CD14-positive monocyte (primary cell): ENCODE data around the gene CALR3. TPM values are rescaled to one million over a fixed set of nuclear protein-coding genes. Genes with fewer than 3 reads are reported as not detected.
"Not testable (repeated sequence)": the region's sequence is repeated elsewhere in the genome, so short reads cannot be mapped to it uniquely, and the experiment has no call there.

Experiments used
- DNase-seq, 3 donors: peaks; one replicate each; pipeline ENCODE4 v3.0.0-alpha.2; 2011 to 2022
- H2AFZ ChIP-seq: 2 replicates; pipeline ENCODE4 v1.6.0; 2012; ENCODE audit warnings: mild to moderate bottlenecking, low read depth, low read length, inconsistent platforms; ENCODE audit not compliant: insufficient read depth, poor library complexity, severe bottlenecking
- H3K27ac ChIP-seq, 2 donors: 1 replicate in 1 of 2; 2 replicates in 1 of 2; pipeline ENCODE4 v1.5.1; 2012 to 2013; ENCODE audit warnings: low read length in 2 of 2, control low read depth in 1 of 2, inconsistent platforms in 1 of 2, low read depth in 1 of 2, mild to moderate bottlenecking in 1 of 2
- H3K27me3 ChIP-seq, 2 donors: one replicate each; pipeline versions ENCODE4 v1.6.0 to v1.6.1; 2011 to 2013; ENCODE audit warnings: low read length in 2 of 2; ENCODE audit not compliant: control insufficient read depth in 2 of 2, insufficient read depth in 2 of 2
- H3K36me3 ChIP-seq, 2 donors: replicated peaks in 1 of 2; 1 replicate in 1 of 2; 2 replicates in 1 of 2; pipeline versions ENCODE4 v1.5.1 to v1.6.1; 2012 to 2013; ENCODE audit warnings: low read length in 2 of 2, control low read depth in 1 of 2, inconsistent platforms in 1 of 2, mild to moderate bottlenecking in 1 of 2; ENCODE audit not compliant: insufficient read depth in 2 of 2, control insufficient read depth in 1 of 2
- H3K4me1 ChIP-seq, 2 donors: 1 replicate in 1 of 2; 2 replicates in 1 of 2; pipeline versions ENCODE4 v1.5.1 to v1.6.1; 2012 to 2013; ENCODE audit warnings: low read length in 2 of 2, control low read depth in 1 of 2, inconsistent platforms in 1 of 2, mild to moderate bottlenecking in 1 of 2, moderate library complexity in 1 of 2; ENCODE audit not compliant: insufficient read depth in 2 of 2, control insufficient read depth in 1 of 2
- H3K4me2 ChIP-seq: replicated peaks from 2 replicates; pipeline ENCODE3; 2012; ENCODE audit warnings: low read length, moderate library complexity, mild to moderate bottlenecking; ENCODE audit not compliant: poor library complexity, severe bottlenecking; ENCODE audit errors: extremely low read depth
- H3K4me3 ChIP-seq, 3 experiments: fragments of 200-600 bp in 1 of 3; sonication (generic) in 1 of 3; replicated peaks in 1 of 3; 1 replicate in 2 of 3; 2 replicates in 1 of 3; pipeline ENCODE4 v1.5.1; 2011 to 2013; ENCODE audit warnings: low read length in 3 of 3, mild to moderate bottlenecking in 3 of 3, control low read depth in 2 of 3, low read depth in 2 of 3, inconsistent platforms in 1 of 3, moderate library complexity in 1 of 3
- H3K79me2 ChIP-seq: 2 replicates; pipeline ENCODE4 v1.6.0; 2012; ENCODE audit warnings: mild to moderate bottlenecking, control low read depth, inconsistent platforms, low read length, moderate library complexity; ENCODE audit not compliant: insufficient read depth
- H3K9ac ChIP-seq: 2 replicates; pipeline ENCODE4 v1.6.0; 2017; ENCODE audit warnings: low read length, mild to moderate bottlenecking; ENCODE audit not compliant: insufficient read depth, poor library complexity, severe bottlenecking
- H3K9me3 ChIP-seq, 2 donors: replicated peaks in 1 of 2; 1 replicate in 1 of 2; 2 replicates in 1 of 2; pipeline versions ENCODE4 v1.5.1 to v1.6.1; 2012 to 2013; ENCODE audit warnings: low read length in 2 of 2, control low read depth in 1 of 2; ENCODE audit not compliant: control insufficient read depth in 1 of 2, insufficient read depth in 1 of 2
- H4K20me1 ChIP-seq: 2 replicates; pipeline ENCODE4 v1.6.0; 2012; ENCODE audit warnings: mild to moderate bottlenecking, low read length, control low read depth, moderate library complexity; ENCODE audit not compliant: insufficient read depth
- H3K27ac Mint-ChIP-seq, 7 donors: one replicate each; pipeline ENCODE4 v1.8.0; 2020; ENCODE audit warnings: mild to moderate bottlenecking in 7 of 7, mixed read lengths in 7 of 7, moderate library complexity in 6 of 7, inconsistent platforms in 2 of 7
- H3K27me3 Mint-ChIP-seq, 3 donors: one replicate each; pipeline ENCODE4 v1.8.0; 2021 to 2022; ENCODE audit warnings: low read depth in 3 of 3, mild to moderate bottlenecking in 3 of 3, mixed read lengths in 3 of 3, moderate library complexity in 3 of 3, inconsistent platforms in 1 of 3
- H3K36me3 Mint-ChIP-seq, 2 donors: one replicate each; pipeline ENCODE4 v1.8.0; 2020; ENCODE audit warnings: mixed read lengths in 2 of 2, inconsistent platforms in 1 of 2, mild to moderate bottlenecking in 1 of 2
- H3K4me1 Mint-ChIP-seq: one replicate; pipeline ENCODE4 v1.8.0; 2020; ENCODE audit warnings: mild to moderate bottlenecking, mixed read lengths
- H3K4me3 Mint-ChIP-seq, 2 donors: one replicate each; pipeline ENCODE4 v1.8.0; 2020; ENCODE audit warnings: mild to moderate bottlenecking in 2 of 2, mixed read lengths in 2 of 2, moderate library complexity in 1 of 2
- H3K9me3 Mint-ChIP-seq, 7 donors: one replicate each; pipeline ENCODE4 v1.8.0; 2020 to 2022; ENCODE audit warnings: mixed read lengths in 7 of 7, mild to moderate bottlenecking in 6 of 7, moderate library complexity in 6 of 7, inconsistent platforms in 2 of 7
- WGBS: methylation state at CpG from one replicate; pipeline ENCODE4 v1.1.5; 2013; ENCODE audit warnings: missing lambda C conversion rate; ENCODE audit not compliant: insufficient coverage; 5-methylcytosine and 5-hydroxymethylcytosine counted together
- intact Hi-C, 2 donors: fragments of 100-400 bp; cut with micrococcal nuclease; formaldehyde crosslinking; loops; one replicate each; pipeline versions ENCODE4 v1.15.0 to v1.15.1; 2023
- polyA minus RNA-seq: library from RNA; depleted of rRNA, polyadenylated mRNA; stranded (reverse); fragments of >200 nt; gene quantifications from 2 replicates; pipeline ENCODE4 v1.2.3, GENCODE V29; 2012
- polyA plus RNA-seq, 3 donors: library from polyadenylated mRNA; depleted of rRNA in 1 of 3; unstranded in 2 of 3; stranded (reverse) in 1 of 3; fragments of 300-500 nt in 2 of 3; fragments of >200 nt in 1 of 3; fragmentation: Illumina TruSeq in 2 of 3; gene quantifications; 1 replicate in 2 of 3; 2 replicates in 1 of 3; pipeline ENCODE4 v1.2.3, GENCODE V29; 2012 to 2021
- total RNA-seq, 12 experiments: library from RNA in 1 of 12; stranded (reverse) in 1 of 12; fragments of 120-200 nt in 1 of 12; gene quantifications; one replicate each; pipeline ENCODE4 v1.2.4 and lab custom pipeline; 2013 to 2026; ENCODE audit warnings: mixed read lengths in 6 of 12, inconsistent platforms in 1 of 12
- TF ChIP-seq, protein P1 (sequence below): fragments of 200-600 bp; IDR thresholded peaks from one replicate; pipeline ENCODE4 v1.8.0; 2022; ENCODE audit warnings: antibody characterized with exemption, mild to moderate bottlenecking

Gene CALR3
- total RNA-seq (2013): not detected
- polyA plus RNA-seq (not detected), polyA minus RNA-seq (not detected in 2 replicates), total RNA-seq (lab: John Stamatoyannopoulos, UW) (0 to 0.92 (median 0) reads per million in 11 experiments)

DNA sequence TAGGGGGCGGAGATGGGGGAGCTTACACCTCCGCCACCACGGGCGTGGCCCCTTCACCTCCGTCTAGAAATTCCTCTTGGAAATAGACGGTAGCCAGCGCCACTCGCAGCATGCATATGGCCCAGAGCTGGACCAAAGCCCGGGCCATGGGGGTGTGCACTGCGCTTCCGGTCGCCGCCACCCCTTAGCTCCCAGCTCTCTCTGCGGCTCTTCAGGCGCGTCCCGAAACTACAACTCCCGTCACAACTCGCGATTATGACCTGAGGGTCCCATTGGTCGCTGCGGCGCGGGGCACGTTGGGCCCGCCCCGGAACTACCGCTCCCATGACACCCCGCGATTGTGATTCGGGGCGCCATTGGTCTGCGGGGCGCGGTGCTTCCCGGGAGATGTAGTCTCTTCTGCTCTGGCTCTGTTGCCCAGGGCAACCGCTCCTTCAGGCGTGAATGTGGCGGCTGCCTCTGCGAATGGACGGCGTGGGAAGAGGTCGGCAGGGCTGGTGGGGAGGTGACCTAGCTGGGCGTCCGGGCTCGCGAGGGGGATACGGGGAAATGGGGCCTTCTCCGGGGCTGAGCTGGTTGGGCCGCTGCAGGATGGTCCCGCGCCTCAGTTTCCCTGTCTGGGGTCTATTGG is at the start of gene CALR3, which contains the start of gene C19orf44:
CALR3 (minus strand) TSS at position 186 of the 631 bp plus-strand sequence; CDS start at position 148, 38 bp downstream.
C19orf44 (plus strand) TSS at position 413 of the 631 bp plus-strand sequence. CDS start 4,399 bp downstream, outside the sequence.
- Histone ChIP-seq H3K27ac (peak within 1 kb of the TSS in 1 of 2 donors; percentile 58), H3K79me2 (no peaks in the 10 kb centered on the region), H3K36me3 (no peaks in the 10 kb centered on the region), H3K27me3 (no peaks in the 10 kb centered on the region), H3K4me2 (peak within 1 kb of the TSS; percentile 75), H3K9me3 (no peaks in the 10 kb centered on the region), H4K20me1 (no peaks in the 10 kb centered on the region), H3K4me3 (peak within 1 kb of the TSS; percentile 63 to 80 (median 71)), H3K9ac (peak within 1 kb of the TSS; percentile 54), H3K4me1 (peaks cover 10 to 14% of the 10 kb centered on the region in 2 donors), H2AFZ (peak within 1 kb of the TSS; percentile 96)
- intact Hi-C loops: loop anchor here (2.0 to 5.0 kb wide), 3 partner anchors 23 to 49 kb away; partner anchors contain the start of gene CHERP (in 2 of the 2)
- Mint-ChIP-seq H3K36me3 (no peaks in the 10 kb centered on the region), H3K27ac (peak within 1 kb of the TSS in 6 of 7 donors; percentile 60 to 85 (median 76)), H3K27me3 (peaks cover 0 to 1% (median 1%) of the 10 kb centered on the region in 3 donors), H3K4me3 (peak within 1 kb of the TSS; percentile 87 to 91), H3K4me1 (peaks cover 10% of the 10 kb centered on the region), H3K9me3 (no peaks in the 10 kb centered on the region)
- peak; percentile 97 to 99 (median 97) for DNase-seq
- TF ChIP-seq, protein P1, sequence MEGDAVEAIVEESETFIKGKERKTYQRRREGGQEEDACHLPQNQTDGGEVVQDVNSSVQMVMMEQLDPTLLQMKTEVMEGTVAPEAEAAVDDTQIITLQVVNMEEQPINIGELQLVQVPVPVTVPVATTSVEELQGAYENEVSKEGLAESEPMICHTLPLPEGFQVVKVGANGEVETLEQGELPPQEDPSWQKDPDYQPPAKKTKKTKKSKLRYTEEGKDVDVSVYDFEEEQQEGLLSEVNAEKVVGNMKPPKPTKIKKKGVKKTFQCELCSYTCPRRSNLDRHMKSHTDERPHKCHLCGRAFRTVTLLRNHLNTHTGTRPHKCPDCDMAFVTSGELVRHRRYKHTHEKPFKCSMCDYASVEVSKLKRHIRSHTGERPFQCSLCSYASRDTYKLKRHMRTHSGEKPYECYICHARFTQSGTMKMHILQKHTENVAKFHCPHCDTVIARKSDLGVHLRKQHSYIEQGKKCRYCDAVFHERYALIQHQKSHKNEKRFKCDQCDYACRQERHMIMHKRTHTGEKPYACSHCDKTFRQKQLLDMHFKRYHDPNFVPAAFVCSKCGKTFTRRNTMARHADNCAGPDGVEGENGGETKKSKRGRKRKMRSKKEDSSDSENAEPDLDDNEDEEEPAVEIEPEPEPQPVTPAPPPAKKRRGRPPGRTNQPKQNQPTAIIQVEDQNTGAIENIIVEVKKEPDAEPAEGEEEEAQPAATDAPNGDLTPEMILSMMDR: no peak
- WGBS: 0% methylated on average over 47 of the region's 52 CpGs

DNA sequence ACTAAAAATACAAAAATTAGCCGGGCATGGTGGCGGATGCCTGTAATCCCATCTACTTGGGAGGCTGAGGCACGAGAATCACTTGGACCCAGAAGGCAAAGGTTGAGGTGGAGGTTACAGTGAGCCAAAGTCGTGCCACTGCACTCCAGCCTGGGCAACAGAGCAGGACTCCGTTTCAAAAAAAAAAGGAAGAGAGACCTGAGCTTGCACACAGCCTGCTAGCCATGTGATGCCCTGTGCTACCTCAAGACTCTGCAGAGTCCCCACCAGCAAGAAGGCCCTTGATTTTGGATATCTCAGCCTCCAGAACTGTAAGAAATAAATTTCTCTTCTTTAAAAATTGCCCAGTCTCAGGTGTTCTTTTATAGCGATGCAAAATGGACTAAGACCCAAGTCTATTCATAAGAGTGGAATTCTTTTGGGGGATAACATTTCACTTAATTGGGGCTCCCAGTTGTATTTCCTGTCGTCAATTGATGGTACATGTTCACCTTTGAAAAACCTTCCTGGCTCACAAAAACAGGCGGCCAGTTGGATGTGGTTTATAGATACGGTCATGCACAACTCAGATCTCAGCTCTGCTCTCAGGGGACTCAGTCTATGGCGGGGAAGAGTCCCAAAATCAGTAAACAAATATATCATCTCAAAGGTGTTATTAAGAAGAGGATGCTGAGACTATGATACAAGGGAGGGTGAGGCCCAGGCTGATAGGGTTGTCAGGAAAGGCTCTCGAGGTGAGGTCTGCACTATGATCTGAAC is 48.7 kb upstream of the CALR3 start:
- TF ChIP-seq, protein P1: no peak
- H3K4me1 Mint-ChIP-seq: peaks cover 39% of the 10 kb centered on the region
- no peak for DNase-seq
- H3K4me2 ChIP-seq: no peak overlapping the region
- H3K27me3 ChIP-seq: no peaks in the 10 kb centered on the region
- peak overlapping the region in 2 of 7 donors; percentile 25 to 55 for H3K27ac Mint-ChIP-seq
- no peak overlapping the region for H3K4me3 Mint-ChIP-seq
- H3K79me2 ChIP-seq: peaks cover 49% of the 10 kb centered on the region
- H3K9me3 ChIP-seq: no peaks in the 10 kb centered on the region
- no peak overlapping the region for H3K9ac ChIP-seq
- no peaks in the 10 kb centered on the region for H3K27me3 Mint-ChIP-seq
- intact Hi-C loops: loop anchor here (5.0 kb wide), 2 partner anchors 43 to 47 kb away; partner anchors contain the start of genes C19orf44 (in 2 of the 2) and CALR3 (in 2 of the 2)
- peaks cover 2 to 4% of the 10 kb centered on the region in 2 donors for H3K36me3 ChIP-seq
- H3K4me1 ChIP-seq: peaks cover 23 to 35% of the 10 kb centered on the region in 2 donors
- H3K36me3 Mint-ChIP-seq: peaks cover 4 to 13% of the 10 kb centered on the region in 2 donors
- no peaks in the 10 kb centered on the region for H3K9me3 Mint-ChIP-seq
- 60% methylated on average over 2 of the region's 11 CpGs for WGBS
- no peak overlapping the region for H3K27ac ChIP-seq
- H2AFZ ChIP-seq: no peak overlapping the region
- H3K4me3 ChIP-seq: no peak overlapping the region
- peaks cover 24% of the 10 kb centered on the region for H4K20me1 ChIP-seq

DNA sequence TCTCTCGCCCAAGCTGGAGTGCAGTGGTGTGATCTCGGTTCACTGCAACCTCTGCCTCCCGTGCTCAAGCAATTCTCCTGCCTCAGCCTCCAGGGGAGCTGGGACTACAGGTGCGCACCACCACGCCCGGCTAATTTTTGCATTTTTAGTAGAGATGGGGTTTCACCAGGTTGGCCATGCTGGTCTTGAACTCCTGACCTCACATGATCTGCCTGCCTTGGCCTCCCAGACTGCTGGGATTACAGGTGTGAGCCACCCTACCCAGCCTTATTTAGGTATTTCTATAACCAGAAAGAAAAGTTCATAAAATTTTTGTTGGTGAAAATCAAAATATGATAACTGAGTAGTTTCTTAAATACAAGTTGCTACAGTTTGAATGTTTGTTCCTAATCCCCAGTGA is 47.8 kb upstream of the CALR3 start:
- Histone ChIP-seq H3K36me3 (peaks cover 7 to 11% of the 10 kb centered on the region in 2 donors), H4K20me1 (peaks cover 33% of the 10 kb centered on the region), H3K79me2 (peaks cover 58% of the 10 kb centered on the region), H3K4me1 (peaks cover 23 to 35% of the 10 kb centered on the region in 2 donors), H3K27ac (peak overlapping the region in 1 of 2 donors; percentile 90)
- intact Hi-C loops: loop anchor here (2.0 to 5.0 kb wide), 3 partner anchors 27 to 46 kb away; partner anchors contain the start of genes C19orf44 (in 2 of the 2) and CALR3 (in 2 of the 2)
- H3K27me3 Mint-ChIP-seq, H2AFZ ChIP-seq, H3K4me2 ChIP-seq, DNase-seq, H3K4me3 ChIP-seq, H3K9me3 Mint-ChIP-seq, H3K9me3 ChIP-seq, H3K4me3 Mint-ChIP-seq, H3K9ac ChIP-seq, H3K27me3 ChIP-seq: not testable (repeated sequence)
- peaks cover 39% of the 10 kb centered on the region for H3K4me1 Mint-ChIP-seq
- H3K27ac Mint-ChIP-seq: peak overlapping the region in 4 of 7 donors; percentile 46 to 74 (median 60)
- no CpG with 5 or more reads among the region's 6 CpGs for whole genome bisulfite sequencing
- peaks cover 7 to 19% of the 10 kb centered on the region in 2 donors for H3K36me3 Mint-ChIP-seq
